ENCODE measurements around the gene SLC38A11.
"Not testable (repeated sequence)": the region's sequence is repeated elsewhere in the genome, so short reads cannot be mapped to it uniquely, and the experiment has no call there.

The SLC38A11 gene

GRCh38 chr2:164954954-164955701, at the start of gene SLC38A11:
TSS of gene SLC38A11 (minus strand) at chr2:164955525. CDS start at chr2:164955247, 278 bp downstream.
- Histone ChIP-seq H3K9ac (ENCODE audit: low read length) (no peak within 1 kb of the TSS), H3K9me3 (ENCODE audit: control insufficient read depth, low read depth, low read length) (no peaks in the 10 kb centered on the region), H3K27ac (ENCODE audit: low read length) (no peak within 1 kb of the TSS), H3K36me3 (ENCODE audit: control insufficient read depth, low read depth, low read length) (no peaks in the 10 kb centered on the region), H3K27me3 (ENCODE audit: control insufficient read depth, insufficient read depth, low read length) (no peaks in the 10 kb centered on the region), H3K4me1 (ENCODE audit: control insufficient read depth, low read depth, low read length) (no peaks in the 10 kb centered on the region), H3K4me3 (ENCODE audit: low read length) (no peak within 1 kb of the TSS)

- Histone ChIP-seq H3K36me3 (ENCODE audit: control insufficient read depth, low read depth, low read length) (no peaks in the 10 kb centered on the region), H3K27me3 (ENCODE audit: control insufficient read depth, insufficient read depth, low read length) (no peaks in the 10 kb centered on the region), H3K4me1 (ENCODE audit: control insufficient read depth, low read depth, low read length) (no peaks in the 10 kb centered on the region), H3K4me3 (ENCODE audit: low read length) (no peak overlapping the region), H3K9ac (ENCODE audit: low read length) (no peak overlapping the region), H3K27ac (ENCODE audit: low read length) (no peak overlapping the region), H3K9me3 (ENCODE audit: control insufficient read depth, low read depth, low read length) (no peaks in the 10 kb centered on the region)
These were observed 48.3 kb upstream of the SLC38A11 start for GRCh38 chr2:165003443-165004130.

- no peaks in the 10 kb centered on the region for H3K36me3 ChIP-seq (ENCODE audit: control insufficient read depth, low read depth, low read length)
- H3K27me3 ChIP-seq (ENCODE audit: control insufficient read depth, insufficient read depth, low read length), result no peaks in the 10 kb centered on the region
- H3K9me3 ChIP-seq (ENCODE audit: control insufficient read depth, low read depth, low read length), result no peaks in the 10 kb centered on the region
- no peaks in the 10 kb centered on the region for H3K4me1 ChIP-seq (ENCODE audit: control insufficient read depth, low read depth, low read length)
- no peak overlapping the region for H3K9ac ChIP-seq (ENCODE audit: low read length)
- no peak overlapping the region for H3K4me3 ChIP-seq (ENCODE audit: low read length)
- no peak overlapping the region for H3K27ac ChIP-seq (ENCODE audit: low read length)
These were observed 47.3 kb upstream of the SLC38A11 start for GRCh38 chr2:165002638-165003037.

- not testable (repeated sequence) for H3K9ac ChIP-seq (ENCODE audit: low read length); H3K9me3 ChIP-seq (ENCODE audit: control insufficient read depth, low read depth, low read length); H3K27ac ChIP-seq (ENCODE audit: low read length); H3K36me3 ChIP-seq (ENCODE audit: control insufficient read depth, low read depth, low read length); H3K4me1 ChIP-seq (ENCODE audit: control insufficient read depth, low read depth, low read length); H3K27me3 ChIP-seq (ENCODE audit: control insufficient read depth, insufficient read depth, low read length); H3K4me3 ChIP-seq (ENCODE audit: low read length)
These were observed 39.5 kb upstream of the SLC38A11 start for GRCh38 chr2:164994664-164995299.

GRCh38 chr2:164993287-164994016, 38.1 kb upstream of the SLC38A11 start:
- Histone ChIP-seq H3K9ac (ENCODE audit: low read length) (no peak overlapping the region), H3K27ac (ENCODE audit: low read length) (no peak overlapping the region), H3K4me3 (ENCODE audit: low read length) (no peak overlapping the region)

GRCh38 chr2:164992818-164993217, 37.5 kb upstream of the SLC38A11 start:
- no peaks in the 10 kb centered on the region for H3K9me3 ChIP-seq (ENCODE audit: control insufficient read depth, low read depth, low read length)
- no peak overlapping the region for H3K27ac ChIP-seq (ENCODE audit: low read length)
- no peaks in the 10 kb centered on the region for H3K36me3 ChIP-seq (ENCODE audit: control insufficient read depth, low read depth, low read length)
- no peaks in the 10 kb centered on the region for H3K27me3 ChIP-seq (ENCODE audit: control insufficient read depth, insufficient read depth, low read length)
- H3K4me3 ChIP-seq (ENCODE audit: low read length), result no peak overlapping the region
- H3K4me1 ChIP-seq (ENCODE audit: control insufficient read depth, low read depth, low read length), result no peaks in the 10 kb centered on the region
- H3K9ac ChIP-seq (ENCODE audit: low read length), result no peak overlapping the region

More at GRCh38 chr2:164993287-164994016, 38.1 kb upstream of the SLC38A11 start:
- Histone ChIP-seq H3K36me3 (ENCODE audit: control insufficient read depth, low read depth, low read length) (no peaks in the 10 kb centered on the region), H3K9me3 (ENCODE audit: control insufficient read depth, low read depth, low read length) (no peaks in the 10 kb centered on the region), H3K27me3 (ENCODE audit: control insufficient read depth, insufficient read depth, low read length) (no peaks in the 10 kb centered on the region), H3K4me1 (ENCODE audit: control insufficient read depth, low read depth, low read length) (no peaks in the 10 kb centered on the region)

- H3K9ac ChIP-seq (ENCODE audit: low read length); H3K4me3 ChIP-seq (ENCODE audit: low read length); H3K27me3 ChIP-seq (ENCODE audit: control insufficient read depth, insufficient read depth, low read length); H3K4me1 ChIP-seq (ENCODE audit: control insufficient read depth, low read depth, low read length); H3K9me3 ChIP-seq (ENCODE audit: control insufficient read depth, low read depth, low read length); H3K27ac ChIP-seq (ENCODE audit: low read length); H3K36me3 ChIP-seq (ENCODE audit: control insufficient read depth, low read depth, low read length): not testable (repeated sequence)
These were observed 36.7 kb upstream of the SLC38A11 start for GRCh38 chr2:164992093-164992454.

GRCh38 chr2:164991361-164992092, 36.2 kb upstream of the SLC38A11 start:
- H3K36me3 ChIP-seq (ENCODE audit: control insufficient read depth, low read depth, low read length); H3K9ac ChIP-seq (ENCODE audit: low read length); H3K4me1 ChIP-seq (ENCODE audit: control insufficient read depth, low read depth, low read length); H3K4me3 ChIP-seq (ENCODE audit: low read length); H3K9me3 ChIP-seq (ENCODE audit: control insufficient read depth, low read depth, low read length); H3K27ac ChIP-seq (ENCODE audit: low read length); H3K27me3 ChIP-seq (ENCODE audit: control insufficient read depth, insufficient read depth, low read length): not testable (repeated sequence)

GRCh38 chr2:164990953-164991352, 35.6 kb upstream of the SLC38A11 start:
- H3K9me3 ChIP-seq (ENCODE audit: control insufficient read depth, low read depth, low read length); H3K36me3 ChIP-seq (ENCODE audit: control insufficient read depth, low read depth, low read length); H3K4me1 ChIP-seq (ENCODE audit: control insufficient read depth, low read depth, low read length); H3K4me3 ChIP-seq (ENCODE audit: low read length); H3K9ac ChIP-seq (ENCODE audit: low read length); H3K27me3 ChIP-seq (ENCODE audit: control insufficient read depth, insufficient read depth, low read length); H3K27ac ChIP-seq (ENCODE audit: low read length): not testable (repeated sequence)

- not testable (repeated sequence) for H3K4me1 ChIP-seq (ENCODE audit: control insufficient read depth, low read depth, low read length); H3K4me3 ChIP-seq (ENCODE audit: low read length); H3K27me3 ChIP-seq (ENCODE audit: control insufficient read depth, insufficient read depth, low read length); H3K27ac ChIP-seq (ENCODE audit: low read length); H3K36me3 ChIP-seq (ENCODE audit: control insufficient read depth, low read depth, low read length); H3K9me3 ChIP-seq (ENCODE audit: control insufficient read depth, low read depth, low read length); H3K9ac ChIP-seq (ENCODE audit: low read length)
These were observed 33.5 kb upstream of the SLC38A11 start for GRCh38 chr2:164988805-164989204.

GRCh38 chr2:164986027-164986426, 30.7 kb upstream of the SLC38A11 start:
- H3K27ac ChIP-seq (ENCODE audit: low read length); H3K9ac ChIP-seq (ENCODE audit: low read length); H3K36me3 ChIP-seq (ENCODE audit: control insufficient read depth, low read depth, low read length): not testable (repeated sequence)

More at GRCh38 chr2:164986027-164986426, 30.7 kb upstream of the SLC38A11 start:
- not testable (repeated sequence) for H3K9me3 ChIP-seq (ENCODE audit: control insufficient read depth, low read depth, low read length); H3K27me3 ChIP-seq (ENCODE audit: control insufficient read depth, insufficient read depth, low read length); H3K4me1 ChIP-seq (ENCODE audit: control insufficient read depth, low read depth, low read length); H3K4me3 ChIP-seq (ENCODE audit: low read length)

Data from iPS-18a (cell line).